GM21529 (cell line): ENCODE results near the gene PDE4D.

ENCODE experiments used
- ATAC-seq: cut with Tn5 transposase; IDR thresholded peaks from one replicate; pipeline ENCODE4 v1.9.1; 2021; ENCODE audit not compliant: unreplicated experiment

The PDE4D gene

DNA sequence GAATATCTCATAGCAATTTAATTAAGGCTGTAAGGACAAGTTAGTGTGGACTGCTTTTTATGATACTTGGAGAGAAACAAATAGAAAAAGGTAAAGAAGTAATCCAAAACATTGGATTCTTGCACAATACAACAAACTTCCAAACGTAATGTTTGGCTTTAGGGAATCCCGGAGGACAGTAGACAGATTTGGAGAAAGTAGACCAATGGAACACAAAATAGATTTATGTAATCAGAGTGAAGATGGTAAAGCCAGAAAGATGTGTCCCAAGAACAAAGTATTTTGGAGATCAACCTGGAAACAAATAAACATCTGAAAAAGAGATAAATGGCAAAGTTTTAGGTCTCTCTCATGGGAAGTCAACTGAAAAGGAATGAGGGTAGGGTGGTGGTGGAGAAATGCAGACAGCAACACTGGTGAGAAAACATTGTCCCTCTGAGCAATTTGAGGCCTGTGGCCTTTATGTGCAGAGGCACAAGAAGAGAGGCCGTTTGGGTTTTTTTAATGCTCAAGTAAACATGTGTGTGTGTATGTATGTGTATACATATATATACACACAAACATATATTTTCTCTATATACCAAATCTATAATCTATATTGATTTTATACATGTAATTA lies 620.6 kb downstream of the PDE4D start:
- no peak for ATAC-seq

DNA sequence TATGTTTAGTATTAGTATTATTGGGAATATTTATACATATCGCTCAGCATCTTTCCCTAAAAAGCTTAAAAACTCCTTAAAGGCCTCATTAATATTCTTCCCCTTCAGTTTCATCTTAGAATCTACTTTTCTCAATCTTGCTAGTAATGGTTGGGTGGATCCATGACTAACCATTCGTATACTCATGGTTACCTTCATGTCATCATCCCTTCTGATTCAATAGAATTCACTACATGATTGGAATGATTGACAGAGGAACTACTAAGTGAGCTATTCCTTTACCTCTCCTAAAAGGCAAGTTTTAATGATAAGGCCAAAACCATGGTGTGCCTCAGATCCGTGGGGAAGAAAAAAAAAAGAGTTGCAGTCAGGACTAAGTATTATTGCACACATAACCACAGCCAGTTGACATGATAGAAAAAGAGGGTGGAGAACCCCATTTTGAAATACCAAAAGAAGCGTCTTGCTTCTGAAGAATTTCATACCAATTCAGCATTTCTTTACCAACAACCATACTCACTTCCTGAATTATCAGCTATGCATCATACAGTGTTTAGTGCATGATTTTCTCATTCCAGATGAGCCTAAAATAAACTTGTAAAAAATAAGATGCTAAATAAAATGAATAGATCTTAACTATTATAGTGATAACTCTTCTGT lies 624.6 kb downstream of the PDE4D start:
- ATAC-seq = no peak

GRCh38 chr5:59267033-59267432 lies 626.5 kb downstream of the PDE4D start:
- no peak for ATAC-seq

- ATAC-seq = no peak
Measured at GRCh38 chr5:59266410-59266809, 627.1 kb downstream of the PDE4D start.

DNA sequence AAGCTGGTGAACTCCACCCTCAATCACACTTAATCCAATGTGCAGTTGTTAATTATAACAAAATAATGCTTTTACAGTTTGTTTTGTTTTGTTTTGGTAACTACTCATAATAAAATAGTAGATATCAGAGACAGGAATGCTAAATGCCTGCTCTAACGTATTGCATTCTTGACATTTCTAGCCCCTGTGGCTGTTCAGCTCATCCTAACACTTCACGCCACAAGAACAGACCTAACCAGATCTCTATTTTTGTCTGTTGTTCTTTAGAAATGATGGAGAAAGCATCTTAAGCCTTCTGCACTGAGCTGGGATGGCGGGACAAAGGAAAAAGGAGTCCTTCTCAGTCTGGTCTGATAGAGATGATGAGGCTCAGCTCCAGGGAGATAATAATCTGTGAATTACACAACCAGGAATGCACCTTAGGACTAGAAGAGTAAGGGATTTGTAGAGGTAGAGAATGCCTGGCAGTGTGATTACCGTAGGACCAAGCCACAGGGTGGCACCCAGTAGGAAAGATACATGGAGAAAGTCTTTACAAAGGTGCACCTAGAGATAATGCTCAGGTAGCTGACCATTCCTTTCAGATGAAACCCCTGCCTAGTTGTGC lies 628.8 kb downstream of the PDE4D start:
- no peak for ATAC-seq

DNA sequence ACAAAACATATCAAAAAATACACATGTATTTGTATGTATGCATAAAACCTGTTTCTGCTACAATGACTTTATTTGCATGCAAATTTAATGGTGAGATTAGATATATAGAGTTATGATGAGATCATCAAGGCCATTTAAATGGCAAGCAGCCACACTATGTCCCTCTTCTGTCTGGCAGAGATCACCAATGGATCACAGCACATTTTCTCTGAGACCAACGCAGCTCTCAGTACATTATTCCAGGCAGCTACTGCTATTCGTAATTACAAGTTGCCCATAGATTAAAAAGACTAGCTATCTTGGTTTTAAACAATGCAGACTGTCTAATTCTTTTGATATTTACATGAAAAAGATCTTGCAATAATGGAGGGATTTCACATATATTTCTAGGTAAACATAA lies 629.5 kb downstream of the PDE4D start:
- ATAC-seq = no peak

DNA sequence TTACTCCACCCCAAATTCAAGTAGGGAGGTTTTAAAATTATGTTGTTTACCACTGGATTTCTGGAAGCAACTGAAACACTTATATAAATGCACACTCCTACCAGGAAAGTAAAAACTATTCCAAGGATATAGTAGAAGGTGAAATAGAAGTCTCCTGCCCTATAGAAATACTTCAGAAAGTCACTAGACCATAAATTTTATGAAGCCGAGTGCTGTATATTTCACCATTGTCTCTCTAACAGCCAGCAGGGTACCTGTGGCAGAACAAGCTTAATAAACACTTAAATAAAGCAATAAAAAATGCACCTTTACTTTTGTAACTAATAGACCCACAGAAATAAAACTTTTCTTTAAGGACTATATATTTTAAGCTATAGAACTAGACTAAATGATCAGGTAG lies 631.6 kb downstream of the PDE4D start:
- ATAC-seq = no peak

- ATAC-seq = no peak
Measured at GRCh38 chr5:59260973-59261372, 632.6 kb downstream of the PDE4D start.

DNA sequence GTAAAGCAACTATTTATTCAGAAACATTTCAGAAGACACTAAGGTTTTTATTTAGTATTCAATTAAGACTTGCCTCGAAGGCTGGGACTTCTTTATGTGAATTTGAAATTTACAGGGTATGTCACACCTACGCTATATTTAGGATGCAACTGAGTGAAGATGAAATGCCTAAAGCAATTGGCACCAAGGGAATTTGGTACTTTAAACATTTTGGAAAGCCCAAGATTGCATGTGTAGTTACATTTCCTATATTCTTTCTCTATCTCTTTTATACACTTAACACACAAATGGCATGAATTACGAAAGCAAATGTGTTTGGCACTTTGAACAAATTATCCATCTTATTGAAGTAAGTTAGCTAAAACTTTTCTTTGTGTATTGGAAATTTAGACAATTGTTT lies 633.3 kb downstream of the PDE4D start:
- no peak for ATAC-seq

DNA sequence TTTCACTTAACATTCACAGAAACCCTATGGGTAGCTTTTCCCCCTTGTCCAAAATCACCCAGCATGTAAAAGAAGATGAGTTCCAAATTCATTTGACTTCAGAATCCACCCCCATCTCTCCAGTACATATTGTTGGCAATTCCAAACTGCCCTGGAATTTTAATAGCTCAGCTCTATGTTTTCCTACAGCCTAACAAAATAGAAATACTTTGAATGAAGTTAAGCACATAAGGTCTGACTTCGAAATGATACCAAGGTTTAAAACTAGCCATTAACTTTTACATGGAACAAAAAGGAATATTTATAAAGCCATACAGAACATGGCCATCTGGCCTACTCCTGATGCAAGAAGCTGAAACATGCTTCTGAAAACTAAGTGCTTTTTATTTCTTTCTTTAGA lies 634.3 kb downstream of the PDE4D start:
- ATAC-seq = no peak

GRCh38 chr5:59257488-59258400 lies 635.8 kb downstream of the PDE4D start:
- no peak for ATAC-seq

GRCh38 chr5:59256331-59256730 lies 637.2 kb downstream of the PDE4D start:
- no peak for ATAC-seq

DNA sequence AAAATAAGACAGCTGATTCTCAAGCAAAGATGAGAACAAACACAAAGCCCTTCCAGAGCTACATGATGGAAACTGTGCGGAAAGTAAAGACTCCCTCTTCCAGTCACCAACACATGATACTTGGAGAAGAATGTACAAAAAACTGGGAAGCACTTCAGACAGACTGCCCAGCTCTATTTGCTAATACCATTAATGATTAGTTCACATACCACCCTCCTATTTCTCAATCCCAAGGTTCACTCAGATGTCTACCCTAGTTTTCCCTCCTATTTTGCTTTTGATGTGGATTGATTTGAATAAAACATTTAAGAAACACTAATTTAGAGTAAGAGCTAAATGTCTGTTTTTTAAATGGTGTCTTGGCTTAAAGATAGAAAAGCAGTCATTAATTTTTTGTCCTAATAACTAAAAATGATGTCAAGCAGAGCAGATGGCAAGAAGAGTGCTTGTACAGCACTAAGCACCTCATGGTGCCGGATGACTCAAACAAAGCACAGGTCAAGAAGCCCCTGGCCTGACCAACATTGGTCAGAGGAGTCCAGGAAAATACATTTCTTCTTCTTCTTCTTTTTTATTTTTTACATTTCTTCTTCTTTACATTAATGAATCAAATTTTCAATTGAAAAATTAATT lies 639.4 kb downstream of the PDE4D start:
- ATAC-seq = no peak

DNA sequence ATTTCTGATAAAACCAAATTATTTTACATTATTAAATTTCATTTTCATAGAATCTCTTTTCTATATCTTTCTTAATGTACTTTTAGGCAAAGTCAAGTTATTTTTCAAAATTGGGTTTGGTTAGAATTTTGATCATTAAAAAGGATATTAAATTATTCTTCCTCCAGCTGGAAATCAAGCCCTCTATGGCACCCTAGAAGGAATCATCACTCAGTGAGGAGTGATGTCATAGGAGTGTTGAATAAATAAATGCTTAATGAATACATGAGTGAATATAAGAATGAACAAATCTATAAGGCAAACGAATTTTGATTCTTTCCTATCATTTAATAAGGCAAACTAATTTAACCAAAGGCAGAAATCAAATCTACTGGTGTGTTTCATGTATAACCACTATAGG lies 639.9 kb downstream of the PDE4D start:
- no peak for ATAC-seq

DNA sequence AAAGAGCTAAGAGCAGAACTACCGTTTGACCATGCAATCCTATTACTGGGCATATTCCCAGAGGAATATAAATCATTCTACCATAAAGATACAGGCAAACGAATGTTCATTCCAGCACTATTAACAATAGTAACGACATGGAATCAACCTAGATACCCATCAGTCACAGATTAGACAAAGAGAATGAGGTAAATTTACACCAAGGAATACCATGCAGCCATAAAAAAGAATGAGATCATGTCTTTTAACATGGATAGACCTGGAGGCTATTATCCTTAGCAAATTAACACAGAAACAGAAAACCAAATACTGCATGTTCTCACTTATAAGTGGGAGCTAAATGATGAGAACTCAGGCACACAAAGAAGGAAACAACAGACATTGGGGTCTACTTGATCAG lies 641.9 kb downstream of the PDE4D start:
- no peak for ATAC-seq

DNA sequence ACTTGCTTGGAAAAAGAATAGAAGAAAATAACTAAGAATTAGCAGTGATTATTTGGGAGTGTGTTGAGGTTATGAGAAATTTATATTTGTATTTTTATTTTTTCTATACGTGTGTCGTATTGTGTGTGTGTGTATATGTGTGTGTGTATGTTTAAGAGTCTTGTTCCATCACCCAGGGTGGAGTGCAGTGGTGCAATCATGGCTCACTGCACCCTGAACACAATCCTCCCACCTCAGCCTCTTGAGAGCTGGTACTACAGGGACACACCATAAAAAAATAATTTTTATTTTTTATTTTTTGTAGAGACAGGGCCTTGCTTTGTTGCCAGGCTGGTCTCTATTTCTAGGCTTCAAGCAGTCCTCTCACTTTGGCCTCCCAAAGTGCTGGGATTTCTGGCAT lies 643.8 kb downstream of the PDE4D start:
- no peak for ATAC-seq

- ATAC-seq = no peak
Measured at GRCh38 chr5:59249160-59249559, 644.4 kb downstream of the PDE4D start.

DNA sequence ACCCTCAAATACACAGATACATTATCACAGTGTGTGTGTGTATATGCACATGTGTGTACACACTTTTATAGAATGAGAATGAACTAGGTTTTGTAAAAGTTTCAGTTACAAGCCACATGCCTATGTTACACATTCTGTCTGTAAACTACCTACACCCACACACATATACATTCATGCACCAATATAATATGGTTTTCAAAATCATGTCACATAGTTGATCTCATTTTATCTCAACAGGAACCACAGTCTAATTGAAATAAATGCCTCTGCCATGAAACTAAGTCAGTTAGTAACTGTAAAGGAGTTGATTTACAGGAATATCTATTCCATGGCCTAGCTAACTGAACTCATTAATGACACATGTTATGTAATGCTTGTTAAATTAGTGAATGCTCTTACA lies 646.6 kb downstream of the PDE4D start:
- no peak for ATAC-seq

GRCh38 chr5:59246145-59246869 lies 647.2 kb downstream of the PDE4D start:
- no peak for ATAC-seq

DNA sequence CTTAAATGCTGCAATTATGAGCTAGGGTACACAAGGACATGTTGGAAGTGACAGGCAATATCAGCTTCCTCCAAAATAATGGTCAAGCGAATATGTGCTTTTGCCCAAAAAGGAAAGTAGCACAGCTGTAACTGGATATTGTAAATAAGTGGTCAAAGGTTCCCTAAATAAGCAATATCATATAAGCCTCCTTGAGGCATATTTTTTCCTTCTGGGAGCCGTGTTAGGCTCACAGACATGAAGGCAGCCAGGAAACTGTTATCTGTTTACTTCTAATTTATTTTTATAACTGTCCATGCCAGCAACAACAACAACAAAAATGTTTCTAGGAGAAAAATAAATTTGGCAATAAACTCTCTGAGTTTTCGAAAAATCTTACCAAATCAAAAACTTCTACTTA lies 648.3 kb downstream of the PDE4D start:
- no peak for ATAC-seq

- ATAC-seq = no peak
Measured at GRCh38 chr5:59241552-59241951, 652.0 kb downstream of the PDE4D start.
